Measurements from ENCODE around the gene TPH2.

Gene TPH2

DNA sequence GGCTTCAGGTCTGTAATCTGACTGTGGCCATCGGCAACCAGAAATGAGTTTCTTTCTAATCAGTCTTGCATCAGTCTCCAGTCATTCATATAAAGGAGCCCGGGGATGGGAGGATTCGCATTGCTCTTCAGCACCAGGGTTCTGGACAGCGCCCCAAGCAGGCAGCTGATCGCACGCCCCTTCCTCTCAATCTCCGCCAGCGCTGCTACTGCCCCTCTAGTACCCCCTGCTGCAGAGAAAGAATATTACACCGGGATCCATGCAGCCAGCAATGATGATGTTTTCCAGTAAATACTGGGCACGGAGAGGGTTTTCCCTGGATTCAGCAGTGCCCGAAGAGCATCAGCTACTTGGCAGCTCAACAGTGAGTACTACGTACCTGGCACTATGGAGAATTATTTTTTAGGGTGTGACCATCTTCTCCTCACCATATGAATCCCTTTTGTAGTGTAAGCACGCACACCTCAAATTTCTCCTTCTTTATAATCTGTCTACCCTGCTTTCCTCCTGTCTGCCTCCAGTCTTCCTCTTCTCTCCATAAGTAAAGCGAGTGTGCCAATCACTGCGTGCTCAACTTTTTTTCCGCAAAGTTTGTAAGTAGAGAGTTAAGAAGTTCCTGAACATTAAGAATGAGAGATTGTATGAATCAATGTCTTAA lies at the start of gene TPH2:
TSS of gene TPH2 (plus strand) at position 118 of the 658 bp plus-strand sequence. CDS start at position 260, 142 bp downstream.
- DNase-seq (ENCODE audit: low read depth), result no peak

- DNase-seq (ENCODE audit: low read depth), result no peak
Measured at GRCh38 chr12:71890475-71890874, 48.2 kb upstream of the TPH2 start.

DNA sequence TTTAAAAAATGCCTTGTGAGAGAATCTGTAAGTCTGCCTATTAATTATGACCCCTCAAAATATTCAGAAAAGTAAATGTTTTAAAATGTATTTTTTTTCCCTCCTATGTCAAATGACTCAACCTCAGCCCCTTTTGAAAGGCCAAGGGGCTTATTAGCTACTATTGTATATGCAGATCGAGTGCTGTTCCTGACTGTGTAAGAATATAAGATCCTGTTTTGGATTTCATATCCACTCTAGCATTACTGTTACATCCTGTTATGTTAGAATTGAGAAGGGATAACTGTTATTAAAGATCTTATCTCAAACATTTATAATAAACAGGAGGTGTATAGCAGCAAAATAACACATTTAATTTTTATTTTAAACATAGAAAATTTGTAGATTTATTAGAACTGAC lies 46.6 kb upstream of the TPH2 start:
- no peak for DNase-seq (ENCODE audit: low read depth)

GRCh38 chr12:71896205-71896882 lies 42.3 kb upstream of the TPH2 start:
- DNase-seq (ENCODE audit: low read depth), result no peak

- no peak for DNase-seq (ENCODE audit: low read depth)
Measured at GRCh38 chr12:71900091-71900490, 38.6 kb upstream of the TPH2 start.

- DNase-seq (ENCODE audit: low read depth), result no peak
Measured at GRCh38 chr12:71904629-71905028, 34.0 kb upstream of the TPH2 start.

DNA sequence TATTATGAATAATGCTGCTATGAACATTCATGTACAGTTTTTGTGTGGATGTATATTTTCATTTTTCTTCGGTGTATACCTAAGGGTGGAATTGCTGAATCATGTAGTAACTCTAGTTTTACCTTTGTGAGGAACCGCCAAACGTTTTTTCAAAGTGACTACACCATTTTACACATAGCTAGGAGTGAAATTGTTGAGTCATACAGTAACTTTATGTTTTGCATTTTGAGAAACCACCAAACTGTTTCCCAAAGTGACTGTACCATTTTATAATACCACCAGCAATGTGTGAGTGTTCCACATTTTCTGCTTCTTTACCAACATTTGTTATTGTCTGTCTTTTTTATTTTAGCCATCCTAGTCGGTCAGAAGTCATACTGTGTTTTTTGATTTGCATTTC lies 3.1 kb upstream of the TPH2 start:
- DNase-seq (ENCODE audit: low read depth), result no peak

GRCh38 chr12:71940068-71940467 lies 1.4 kb downstream of the TPH2 start:
- no peak for DNase-seq (ENCODE audit: low read depth)

DNA sequence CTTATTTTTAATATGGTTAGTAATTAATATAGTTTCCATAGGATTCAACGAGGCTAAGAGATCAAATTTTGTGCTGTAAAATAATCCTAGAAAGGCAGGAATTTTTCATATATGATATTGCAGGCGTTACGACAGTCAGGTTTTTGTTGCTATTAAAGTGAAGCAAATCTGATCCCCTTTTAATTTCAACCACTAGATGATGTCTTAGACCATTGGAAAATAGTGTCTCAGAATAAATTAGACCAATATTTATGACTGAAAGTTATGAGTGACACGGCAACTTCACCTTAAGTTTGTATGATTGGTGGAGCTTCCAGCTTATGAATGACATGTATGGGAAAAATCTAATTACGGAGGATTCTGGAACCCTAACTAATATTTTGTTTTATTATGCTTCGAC lies 2.5 kb downstream of the TPH2 start:
- no peak for DNase-seq (ENCODE audit: low read depth)

- DNase-seq (ENCODE audit: low read depth), result no peak
Measured at GRCh38 chr12:71942259-71942658, 3.6 kb downstream of the TPH2 start.

DNA sequence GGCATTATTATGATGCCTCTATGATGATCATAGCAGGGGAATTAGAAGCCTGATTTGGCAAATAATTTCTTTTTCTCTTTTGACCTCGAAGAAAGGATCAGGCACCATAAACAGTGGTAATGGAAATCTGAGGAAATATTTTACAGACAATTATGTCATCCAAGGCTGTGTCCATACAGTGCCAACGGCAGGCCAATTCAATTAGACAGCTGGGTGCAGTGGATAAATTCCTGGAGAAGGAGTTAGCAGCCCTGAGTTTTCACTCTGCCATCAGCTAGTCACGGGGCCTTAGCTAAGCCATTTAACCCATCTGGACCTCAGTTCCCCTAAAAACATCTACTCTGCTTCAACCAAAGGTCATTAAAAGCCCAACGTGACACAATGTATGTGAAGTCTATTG lies 4.1 kb downstream of the TPH2 start:
- no peak for DNase-seq (ENCODE audit: low read depth)

DNA sequence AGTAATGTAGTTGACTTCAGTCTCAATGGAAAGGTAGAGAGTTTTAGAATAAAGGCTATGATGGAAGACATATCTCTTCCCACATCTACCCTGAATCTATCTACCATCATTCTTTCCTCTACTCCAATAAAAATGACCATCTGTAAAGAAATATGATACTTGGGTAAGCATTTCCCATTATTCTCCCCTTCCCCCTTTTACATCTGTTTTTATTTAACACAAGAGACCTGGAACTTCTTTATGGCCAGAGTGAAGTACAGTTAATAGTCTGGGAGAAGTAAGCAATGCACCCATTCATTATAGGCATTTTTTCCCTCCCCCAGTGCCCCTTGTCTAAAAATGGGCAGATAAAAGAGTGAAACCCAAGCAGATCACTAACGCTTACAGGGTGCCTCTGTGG lies 6.5 kb downstream of the TPH2 start:
- no peak for DNase-seq (ENCODE audit: low read depth)

DNA sequence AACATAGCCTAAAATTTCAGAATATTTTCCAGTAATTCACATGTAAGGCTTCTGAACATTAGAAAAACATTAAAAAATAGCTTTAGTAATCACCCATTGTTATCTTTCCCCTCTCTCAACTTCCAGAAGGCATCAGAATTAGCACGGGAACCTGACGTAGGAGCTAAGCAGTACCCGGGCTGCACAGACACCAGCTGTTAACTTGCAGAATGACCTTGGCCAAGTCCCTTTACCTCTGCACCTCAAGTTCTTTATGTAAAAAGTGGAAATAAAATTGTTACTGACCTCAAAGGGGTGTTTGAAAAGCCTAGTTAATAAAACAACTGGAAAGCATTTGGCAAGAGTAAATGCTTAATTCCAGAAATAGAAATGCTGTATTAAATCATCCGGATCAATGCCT lies 7.2 kb downstream of the TPH2 start:
- DNase-seq (ENCODE audit: low read depth), result no peak

DNA sequence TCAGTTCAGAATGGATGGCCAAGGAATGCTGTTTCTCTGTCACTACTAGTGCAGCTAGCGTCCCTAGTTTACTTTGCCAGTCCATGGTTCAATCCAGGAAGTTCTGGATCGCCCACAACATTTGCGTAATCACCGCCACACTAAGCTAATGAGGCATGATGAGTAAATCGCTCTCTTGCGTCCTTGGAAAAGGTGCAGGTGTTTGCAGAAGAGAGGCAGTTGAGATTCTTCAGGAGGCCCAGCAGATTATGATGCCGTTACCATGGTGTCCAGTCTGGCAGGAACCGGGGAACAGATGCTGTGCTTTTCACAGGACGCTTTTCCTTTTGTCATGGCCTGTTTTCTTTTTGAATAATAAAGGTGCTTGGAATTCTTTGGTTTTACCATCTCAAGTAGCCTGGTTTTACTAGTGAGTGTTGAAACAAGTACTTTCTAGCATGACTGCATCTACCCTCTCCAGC lies 9.0 kb downstream of the TPH2 start:
- DNase-seq (ENCODE audit: low read depth), result no peak

- DNase-seq (ENCODE audit: low read depth), result no peak
Measured at GRCh38 chr12:71948390-71948789, 9.7 kb downstream of the TPH2 start.

- DNase-seq (ENCODE audit: low read depth), result no peak
Measured at GRCh38 chr12:71949646-71950045, 11.0 kb downstream of the TPH2 start.

GRCh38 chr12:71950404-71950803 lies 11.8 kb downstream of the TPH2 start:
- DNase-seq (ENCODE audit: low read depth), result no peak

GRCh38 chr12:71950819-71951218 lies 12.2 kb downstream of the TPH2 start:
- DNase-seq (ENCODE audit: low read depth), result no peak

DNA sequence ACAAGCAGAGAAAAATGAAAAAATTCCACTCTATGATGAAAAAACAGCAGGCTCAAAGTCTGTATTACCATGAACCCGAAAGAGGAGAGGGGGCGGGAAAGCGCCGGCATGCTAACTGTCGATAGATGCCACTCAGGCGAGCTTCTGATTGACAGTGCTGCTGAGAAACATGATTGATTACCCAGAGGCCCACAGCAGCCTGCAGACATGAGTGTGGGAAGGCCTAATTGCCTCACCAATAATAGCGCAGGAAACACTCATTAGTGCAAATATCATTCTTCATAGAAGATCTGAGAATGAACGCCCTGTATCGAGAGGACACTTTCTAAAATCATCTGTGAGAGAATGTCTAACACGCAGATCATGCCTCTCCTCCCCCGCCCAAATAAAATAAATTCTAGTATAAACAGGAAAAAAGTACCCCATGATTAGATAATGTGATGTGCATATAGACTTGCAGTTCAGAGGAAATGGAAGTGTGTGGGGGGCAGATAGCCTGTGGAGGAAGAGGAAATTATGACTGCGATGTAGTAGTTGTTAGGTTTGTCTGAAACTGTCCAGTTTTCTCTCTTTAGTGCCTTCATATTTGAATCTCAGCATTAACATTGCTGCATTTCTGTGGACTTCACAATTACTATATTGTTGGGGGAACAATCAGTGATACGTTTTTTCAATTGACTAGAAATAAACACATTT lies 15.6 kb downstream of the TPH2 start:
- no peak for DNase-seq (ENCODE audit: low read depth)

DNA sequence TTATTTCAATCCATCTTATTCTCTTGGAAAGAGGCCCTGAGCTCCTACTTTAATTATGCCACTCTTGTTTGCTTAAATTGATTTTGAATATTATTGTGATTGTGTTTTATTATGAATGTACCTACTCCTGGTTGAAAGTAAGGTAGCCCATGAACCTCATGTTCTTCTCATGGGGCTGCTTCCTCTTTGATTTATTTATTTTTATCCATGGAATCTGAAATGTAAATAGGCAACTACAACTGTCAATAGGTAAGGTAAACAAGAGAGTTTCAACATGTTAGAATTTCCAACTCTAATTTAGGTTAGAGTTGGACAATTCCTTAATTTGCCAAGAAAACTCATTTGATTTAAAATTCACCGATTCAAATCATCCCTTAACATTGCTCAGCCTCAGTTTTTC lies 16.2 kb downstream of the TPH2 start:
- DNase-seq (ENCODE audit: low read depth), result no peak

DNA sequence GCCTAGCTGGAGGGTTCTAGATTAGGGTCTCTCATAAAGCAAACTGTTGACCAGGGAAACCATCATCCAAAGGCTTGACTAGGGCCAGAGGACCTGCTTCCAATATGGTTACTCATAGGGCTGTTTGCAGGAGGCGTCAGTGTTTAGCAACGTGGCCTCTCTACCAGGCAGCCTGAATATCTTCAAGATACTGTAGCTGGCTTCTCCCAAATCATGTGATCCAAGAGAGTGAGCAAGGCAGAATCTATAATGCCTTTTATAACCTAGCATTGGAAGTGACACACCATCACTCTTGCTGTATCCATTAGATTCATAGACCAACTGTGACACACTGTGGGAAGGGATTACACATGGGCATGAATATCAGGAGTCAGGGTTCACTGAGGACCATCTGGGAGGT lies 17.3 kb downstream of the TPH2 start:
- DNase-seq (ENCODE audit: low read depth), result no peak

DNA sequence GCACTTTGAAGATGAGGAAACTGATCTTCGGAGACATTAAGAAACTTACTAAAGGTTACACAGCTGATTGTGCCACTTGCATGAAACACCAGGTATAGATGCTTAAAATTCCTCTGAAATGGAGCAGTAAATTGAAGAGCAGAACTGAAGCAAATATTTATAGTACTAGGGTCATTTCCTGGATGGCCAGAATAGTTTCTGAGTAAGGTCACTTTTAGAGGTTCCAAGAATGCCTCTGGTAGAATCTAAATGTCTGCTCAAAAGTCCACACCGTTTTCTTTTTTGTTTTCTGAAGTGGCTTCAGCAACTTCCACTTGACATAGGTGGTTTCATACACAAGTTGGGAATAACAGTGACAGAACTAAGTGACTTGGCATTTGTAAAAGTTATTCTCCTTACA lies 19.4 kb downstream of the TPH2 start:
- no peak for DNase-seq (ENCODE audit: low read depth)

GRCh38 chr12:71958457-71958856 lies 19.8 kb downstream of the TPH2 start:
- no peak for DNase-seq (ENCODE audit: low read depth)

Measured in T-helper 22 cell (primary cell).